Placental pericyte (primary cell): Measurements from ENCODE around the gene NCOA3. TPM values are rescaled to one million over a fixed set of nuclear protein-coding genes. Genes with fewer than 3 reads are reported as not detected.

Experiments
- small RNA-seq: library from RNA; depleted of rRNA; stranded (forward); fragments of <200 nt; gene quantifications from one replicate; pipeline ENCODE3, GENCODE V24; 2012; ENCODE audit warnings: low replicate concordance
- total RNA-seq: library from RNA; depleted of rRNA; stranded (reverse); fragments of >200 nt; gene quantifications from 2 replicates; pipeline ENCODE4 v1.2.3, GENCODE V29; 2012

NCOA3 gene
- 48.4 and 57.4 TPM in 2 replicates for total RNA-seq

GRCh38 chr20:47501482-47502270 lies at the start of gene NCOA3:
Gene NCOA3, plus strand, starts transcription at chr20:47501887. Its CDS starts 120,361 bp downstream, at chr20:47622248.

Small RNA genes within 50 kb of the gene (small RNA-seq; reads per million reads assigned to genes)
- gene RNU6-497P (not detected), gene RNU6-563P (not detected)

Other genes starting within 250 kb of the NCOA3 start
- 26.8 and 27.6 TPM in 2 replicates for gene ZMYND8, start 145.2 kb upstream of the NCOA3 start, total RNA-seq